Adipose tissue (tissue), 3 donors: ENCODE measurements around the gene C10orf95. TPM values are rescaled to one million over a fixed set of nuclear protein-coding genes. Genes with fewer than 3 reads are reported as not detected.

Source experiments
- H3K27ac ChIP-seq: one replicate; pipeline ENCODE4 v1.5.1; 2013; ENCODE audit warnings: low read depth, low read length
- WGBS, 3 donors: extraction: QIAGEN DNeasy Blood & Tissue Kit; methylation state at CpG; one replicate each; pipeline ENCODE4 v1.1.7; 2013; 5-methylcytosine and 5-hydroxymethylcytosine counted together
- polyA plus RNA-seq, 3 donors: library from polyadenylated mRNA; stranded (reverse); fragments of 200-250 nt; gene quantifications; one replicate each; pipeline ENCODE4 v1.2.3, GENCODE V29; 2013
- donor health status: healthy with polysubstance abuse.
- donor health status: Bipolar disorder and iron deficiency.
- donor health status: healthy.

The C10orf95 gene
- polyA plus RNA-seq, 3 donors: 0.06 to 0.44 TPM; not detected in 1

DNA sequence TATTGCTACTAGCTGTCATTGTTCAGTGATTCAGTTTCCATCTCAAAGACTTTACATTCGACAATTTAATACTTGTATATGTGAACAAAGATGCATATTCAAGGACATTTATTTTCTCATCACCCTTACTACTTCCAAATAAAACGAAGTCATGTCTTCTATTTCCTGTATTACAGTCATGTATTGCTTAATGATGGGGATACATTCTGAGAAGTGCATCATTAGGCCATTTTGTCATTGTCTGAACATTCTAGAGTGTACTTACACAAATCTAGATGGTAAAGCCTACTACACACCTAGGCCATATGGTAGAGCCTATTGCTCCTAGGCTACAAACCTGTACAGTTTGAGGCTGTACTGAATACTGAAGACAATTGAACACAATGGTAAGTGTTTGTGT lies 6.5 kb downstream of the C10orf95 start:
- 67 to 76% (median 69%) methylated on average over 2 of the region's 2 CpGs for WGBS, 3 donors
- no peak overlapping the region for H3K27ac ChIP-seq

DNA sequence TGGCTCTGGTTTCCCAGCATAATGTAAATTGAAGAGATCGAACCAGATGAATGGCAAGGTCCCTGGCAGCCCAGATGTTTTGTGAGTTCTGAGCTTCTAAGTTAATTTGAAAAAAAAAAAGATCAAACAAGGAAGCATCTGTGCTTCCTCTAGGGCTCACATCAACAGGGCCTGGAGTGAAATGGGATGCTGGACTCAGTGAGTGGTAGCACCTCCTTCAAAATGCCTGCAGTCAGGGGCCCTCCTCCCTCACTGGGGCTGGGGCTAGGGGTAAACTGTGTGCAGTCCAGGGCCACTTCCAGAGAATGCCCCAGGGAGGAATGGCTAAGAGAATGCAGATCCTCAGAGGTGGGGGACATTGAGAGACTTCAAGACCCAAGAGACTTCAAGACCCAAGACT lies 13.0 kb downstream of the C10orf95 start:
- 55 to 74% (median 71%) methylated on average over 1 of the region's 1 CpG for WGBS, 3 donors

DNA sequence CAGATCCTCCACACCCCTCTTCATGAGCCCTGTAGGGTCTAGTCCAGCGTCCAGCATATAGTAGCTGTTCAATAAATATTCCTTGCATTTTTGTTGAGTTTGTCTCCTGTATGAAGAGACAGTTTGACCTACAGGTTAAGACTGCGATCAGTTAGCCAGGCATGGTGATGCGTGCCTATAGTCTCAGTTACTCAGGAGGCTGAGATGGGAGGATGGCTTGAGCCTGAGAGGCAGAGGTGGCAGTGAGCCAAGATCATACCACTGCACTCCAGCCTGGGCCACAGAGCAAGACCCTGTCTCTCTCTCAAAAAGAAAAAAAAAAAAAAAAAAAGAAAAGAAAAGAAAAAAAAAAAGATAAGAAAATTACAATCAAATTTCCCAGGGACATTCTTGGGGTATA lies 13.8 kb downstream of the C10orf95 start:
- H3K27ac ChIP-seq: no peak overlapping the region
- 92 to 97% (median 94%) methylated on average over 3 of the region's 3 CpGs for WGBS, 3 donors

More for the DNA sequence above, 13.0 kb downstream of the C10orf95 start:
- H3K27ac ChIP-seq: no peak overlapping the region

DNA sequence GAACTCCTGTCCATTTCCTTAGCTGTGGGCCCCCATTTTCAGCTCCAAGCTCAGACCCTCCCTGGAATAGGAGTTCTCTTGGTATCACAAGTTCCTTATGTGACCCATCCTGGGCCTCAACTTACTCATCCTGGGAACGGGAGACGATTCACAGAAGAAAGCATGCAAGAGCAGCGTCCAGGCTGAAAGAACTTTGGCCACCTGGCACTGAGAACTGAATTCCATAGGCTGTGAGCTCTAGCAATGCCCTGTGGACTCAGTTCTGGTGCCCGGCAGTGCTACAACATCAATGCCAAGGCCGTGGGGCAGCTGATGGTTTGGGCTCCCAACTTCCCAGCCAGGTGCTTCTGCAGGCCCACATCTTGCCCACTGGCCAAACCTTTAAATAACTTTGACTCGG lies 15.0 kb downstream of the C10orf95 start:
- WGBS, 3 donors: 57 to 68% (median 60%) methylated on average over 6 of the region's 6 CpGs
- no peak overlapping the region for H3K27ac ChIP-seq

DNA sequence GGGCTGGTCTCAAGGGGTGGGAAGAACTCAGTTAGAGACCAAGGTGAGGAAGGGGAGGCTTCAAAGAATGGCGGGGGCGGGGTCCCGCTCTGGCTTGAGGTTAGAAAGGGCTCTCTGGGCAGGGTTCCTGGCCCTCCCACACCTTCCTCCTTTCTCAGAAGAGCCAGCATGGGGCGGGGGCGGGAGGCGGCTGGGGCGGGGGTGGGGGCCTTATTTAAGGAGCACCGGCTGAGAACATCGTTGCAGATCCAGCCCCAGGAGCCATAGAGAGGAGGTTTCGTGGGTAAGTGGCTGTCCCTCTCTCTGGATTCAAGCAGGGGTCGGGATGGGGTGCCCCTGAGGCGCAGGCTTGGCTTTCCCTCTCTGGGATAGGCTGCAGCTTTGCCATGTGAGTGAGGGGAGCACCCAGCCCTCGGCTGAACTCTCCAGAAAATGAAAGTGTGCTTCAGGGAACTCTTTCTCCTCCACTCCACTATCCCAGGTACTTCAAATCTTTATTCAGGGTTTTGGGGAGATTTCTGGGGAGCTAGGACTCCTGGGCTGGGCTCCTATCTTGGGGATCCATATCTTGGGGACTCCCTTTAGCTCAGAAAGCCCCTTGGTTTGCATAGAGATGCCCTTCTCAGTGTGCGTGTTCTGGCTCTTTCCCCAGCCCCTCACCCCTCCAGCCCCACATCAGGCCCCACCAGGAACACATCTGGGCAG lies 15.7 kb downstream of the C10orf95 start:
- H3K27ac ChIP-seq: no peak overlapping the region
- 4 to 18% (median 6%) methylated on average over 12 to 14 of the region's 14 CpGs for WGBS, 3 donors

DNA sequence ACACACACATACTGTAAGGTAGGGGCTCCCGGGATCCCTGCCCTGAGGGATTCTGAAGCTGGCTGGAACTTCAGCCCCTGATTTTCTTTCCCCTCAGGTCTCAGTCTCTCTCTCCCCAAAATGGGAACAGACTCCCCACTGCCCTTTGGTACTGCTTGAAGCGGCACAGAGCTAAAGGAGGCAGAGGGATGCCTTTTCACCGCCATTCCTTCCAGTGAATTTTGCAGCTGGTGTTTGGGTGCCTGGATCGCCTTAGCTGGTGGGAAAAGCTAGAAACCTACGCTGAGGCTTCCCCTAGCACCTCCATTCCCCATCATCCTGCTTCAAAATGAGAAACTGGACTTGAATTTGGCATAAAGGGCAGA lies 16.2 kb downstream of the C10orf95 start:
- H3K27ac ChIP-seq: no peak overlapping the region
- WGBS, 3 donors: 20 to 43% (median 42%) methylated on average over 5 of the region's 5 CpGs

DNA sequence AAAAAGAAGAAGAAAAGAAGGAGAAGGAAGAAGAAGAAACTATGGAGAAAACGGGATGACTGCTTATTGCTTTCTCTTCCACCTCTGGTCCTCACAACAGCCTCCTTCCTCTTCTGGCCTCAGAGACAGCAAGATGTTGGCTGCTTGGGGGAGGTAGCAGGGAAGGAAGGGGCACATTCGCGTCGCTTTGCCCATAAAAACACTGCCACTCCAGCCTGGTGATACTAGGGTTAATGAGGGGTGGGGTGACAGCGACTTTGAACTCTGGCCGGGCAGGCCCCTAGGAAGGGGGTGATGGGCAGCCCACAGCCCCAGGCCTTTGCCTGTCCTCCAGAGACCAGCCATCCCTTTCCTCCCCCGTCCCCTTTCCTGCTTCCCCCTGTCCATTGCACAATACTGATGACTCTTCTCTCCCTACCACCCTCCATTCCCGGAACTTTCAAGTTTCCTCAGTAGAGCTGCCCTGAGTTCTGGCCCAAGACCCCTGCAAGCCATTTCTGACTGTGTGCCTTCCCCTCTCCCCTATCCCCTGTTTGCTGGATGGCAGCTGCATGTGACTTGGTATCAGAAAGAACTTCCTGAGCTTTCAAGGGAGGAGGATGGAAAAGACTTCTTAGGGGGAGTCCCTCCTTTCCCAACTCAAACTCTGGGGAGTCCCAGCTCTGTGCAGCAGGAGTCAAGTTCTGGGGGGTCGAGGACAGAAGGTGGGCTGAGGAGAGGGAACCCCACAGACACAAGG lies 16.8 kb downstream of the C10orf95 start:
- 10 to 34% (median 11%) methylated on average over 9 of the region's 9 CpGs for WGBS, 3 donors
- no peak overlapping the region for H3K27ac ChIP-seq

DNA sequence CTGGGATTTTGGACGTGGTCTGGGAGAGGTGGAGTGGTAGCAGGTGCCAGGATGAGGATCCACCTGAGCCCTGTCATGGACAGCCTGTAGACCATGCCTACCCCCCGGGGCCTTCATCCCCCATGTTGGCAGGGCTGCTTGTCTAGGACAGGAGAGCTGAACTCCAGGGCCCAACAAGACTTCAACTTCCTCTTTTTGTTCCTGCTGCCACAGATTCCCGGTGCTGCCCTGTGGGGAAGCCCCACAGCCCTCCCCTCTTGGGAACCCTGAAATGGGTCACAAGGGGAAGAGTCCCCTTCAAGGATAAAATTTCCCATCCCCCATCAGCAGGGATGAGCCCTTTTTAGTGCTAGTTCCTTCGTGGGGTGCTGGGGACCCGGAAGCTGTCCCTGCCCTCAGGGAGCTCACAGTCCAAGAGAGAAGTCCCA lies 17.7 kb downstream of the C10orf95 start:
- H3K27ac ChIP-seq: no peak overlapping the region

DNA sequence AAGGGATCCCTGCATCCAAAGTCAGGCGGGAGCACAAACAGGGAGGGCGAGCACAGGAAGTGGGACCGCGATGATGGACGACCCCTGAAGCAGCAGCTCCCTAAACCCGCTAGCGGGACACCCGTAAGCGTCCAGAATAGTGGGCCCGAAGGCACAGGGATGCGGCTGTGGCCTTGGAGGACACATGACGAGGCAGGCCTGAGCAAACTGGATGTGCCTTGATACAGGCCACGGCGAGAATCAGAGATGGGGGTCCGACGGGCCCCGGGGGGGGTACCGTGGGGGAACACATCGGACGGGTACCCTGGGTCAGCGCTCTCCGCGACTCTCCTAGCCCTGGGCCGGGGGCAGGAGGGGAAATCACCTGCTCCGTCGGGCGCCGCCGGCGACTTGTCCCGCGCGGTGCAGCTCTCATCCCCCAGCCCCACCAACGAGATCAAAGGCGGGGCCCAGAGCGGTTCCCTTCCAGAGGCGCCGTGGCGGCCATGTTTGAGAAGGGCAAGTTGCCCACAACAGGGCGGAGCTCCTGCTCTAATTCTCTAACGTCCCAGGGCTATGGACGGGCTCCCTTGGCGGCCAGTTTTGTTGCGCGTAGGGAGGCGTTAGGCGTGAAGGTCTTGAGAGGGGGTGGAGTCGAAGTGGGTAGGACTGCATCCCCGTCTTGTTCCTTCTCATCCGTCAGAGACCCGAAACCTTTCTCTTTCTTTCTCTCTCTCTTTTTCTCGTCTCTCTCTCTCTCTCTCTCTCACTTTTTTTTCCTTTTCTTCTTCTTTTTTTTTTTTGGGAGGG lies 19.0 kb downstream of the C10orf95 start, which contains the start of gene CUEDC2:
TSS of gene CUEDC2 (minus strand) at position 413 of the 789 bp plus-strand sequence. CDS start 7,386 bp downstream, outside the sequence.
- WGBS, 3 donors: 0% methylated on average over 42 to 52 of the region's 52 CpGs
- H3K27ac ChIP-seq: no peak within 1 kb of the TSS

More for the DNA sequence above, 17.7 kb downstream of the C10orf95 start:
- WGBS, 3 donors: 42 to 55% (median 43%) methylated on average over 5 of the region's 5 CpGs

DNA sequence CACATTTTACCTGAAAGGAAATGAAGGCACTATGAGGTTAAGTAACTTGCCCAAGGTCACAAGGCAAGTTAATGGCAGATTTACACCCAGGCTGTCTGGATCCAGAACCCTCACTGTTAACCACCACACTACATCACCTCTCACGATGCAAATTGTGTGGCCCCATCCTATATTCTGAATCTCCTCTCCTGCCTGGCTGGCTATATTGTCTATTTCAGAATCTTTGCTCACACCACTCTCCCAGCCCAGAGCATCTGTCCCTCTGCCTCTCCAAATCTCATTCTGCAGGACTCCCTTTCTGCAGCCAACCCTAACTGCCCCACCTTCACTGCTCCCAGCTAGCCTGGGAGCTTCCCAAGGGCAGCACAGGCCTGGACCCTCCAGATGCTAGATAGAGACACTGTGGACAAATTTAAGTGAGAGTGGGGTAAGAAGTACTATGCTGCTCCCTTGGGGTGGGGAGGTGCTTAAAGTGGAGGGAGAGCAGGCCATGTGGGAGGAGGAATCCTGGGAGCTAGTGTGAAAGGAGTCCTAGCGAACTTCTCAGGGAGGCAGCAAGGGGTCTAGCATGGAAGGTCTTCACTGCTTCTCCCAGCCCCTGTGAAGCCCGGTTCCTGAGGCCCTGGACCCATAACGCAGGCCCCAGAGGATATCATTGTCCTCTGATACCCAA lies 19.8 kb downstream of the C10orf95 start:
- WGBS, 3 donors: 16 to 25% (median 24%) methylated on average over 4 of the region's 4 CpGs
- H3K27ac ChIP-seq: no peak overlapping the region

DNA sequence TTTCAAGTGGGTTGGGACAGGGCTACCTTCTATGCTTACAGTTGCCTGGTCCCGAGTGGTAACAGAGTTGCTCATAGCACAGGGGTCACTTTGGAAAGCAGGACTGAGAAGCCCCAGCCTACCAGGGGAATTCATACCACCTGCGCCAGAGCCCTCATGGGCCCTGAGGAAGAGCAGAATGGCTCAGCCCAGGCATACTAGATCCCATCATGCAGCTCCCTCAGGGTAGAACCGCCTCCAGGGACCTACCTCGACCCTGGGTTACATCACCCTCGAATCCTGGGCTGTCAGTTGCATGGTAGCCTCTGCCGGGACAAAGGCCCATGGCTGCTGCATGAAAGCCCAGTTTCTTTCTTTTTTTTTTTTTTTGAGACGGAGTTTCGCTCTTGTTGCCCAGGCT lies 21.9 kb downstream of the C10orf95 start:
- WGBS, 3 donors: 82 to 93% (median 87%) methylated on average over 8 of the region's 8 CpGs
- no peak overlapping the region for H3K27ac ChIP-seq

DNA sequence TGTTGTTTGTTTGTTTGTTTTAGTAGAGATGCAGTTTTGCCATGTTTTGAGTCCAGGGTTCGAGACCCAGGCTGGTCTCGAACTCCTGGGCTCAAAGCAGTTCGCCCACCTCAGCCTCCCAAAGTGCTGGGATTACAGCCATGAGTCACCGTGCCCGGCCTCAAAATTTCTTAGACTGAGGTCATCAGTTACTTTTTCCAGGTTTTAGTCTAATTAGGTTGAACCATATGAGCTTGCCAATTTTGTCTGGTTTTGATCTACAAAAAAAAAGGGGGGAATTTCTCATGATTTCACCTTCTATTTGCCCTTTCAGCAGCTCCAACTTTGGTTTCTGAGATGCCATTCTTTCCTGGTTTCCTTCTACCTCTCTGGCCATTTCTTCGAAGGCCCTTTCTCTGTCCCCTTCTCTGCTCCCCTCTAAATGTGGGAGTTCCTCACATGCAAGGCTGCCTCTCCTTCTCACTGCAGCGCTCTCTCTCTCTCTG lies 24.5 kb downstream of the C10orf95 start:
- no peak overlapping the region for H3K27ac ChIP-seq
- 82 to 87% (median 85%) methylated on average over 7 of the region's 7 CpGs for WGBS, 3 donors

DNA sequence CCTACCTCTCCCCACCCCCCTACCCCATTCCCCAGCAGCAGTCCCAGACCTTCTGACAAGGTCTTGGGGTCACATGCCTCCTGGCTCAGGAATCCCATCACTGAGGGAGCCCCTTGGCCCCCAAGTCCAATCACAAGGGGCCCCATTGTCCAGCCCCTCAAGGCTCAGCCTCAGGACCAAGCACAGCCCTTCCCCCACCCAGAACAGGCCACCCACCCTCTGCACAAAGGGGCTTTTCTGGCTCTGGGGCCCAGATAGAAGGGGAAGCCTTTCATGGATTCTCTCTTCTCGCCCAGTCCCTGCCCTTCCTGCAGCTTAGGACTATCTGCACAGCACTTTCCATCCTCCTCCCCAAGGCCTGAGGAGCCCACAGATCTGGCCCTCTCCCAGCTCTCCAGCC lies 25.9 kb downstream of the C10orf95 start:
- 84 to 100% (median 90%) methylated on average over 1 of the region's 1 CpG for WGBS, 3 donors
- H3K27ac ChIP-seq: no peak overlapping the region

DNA sequence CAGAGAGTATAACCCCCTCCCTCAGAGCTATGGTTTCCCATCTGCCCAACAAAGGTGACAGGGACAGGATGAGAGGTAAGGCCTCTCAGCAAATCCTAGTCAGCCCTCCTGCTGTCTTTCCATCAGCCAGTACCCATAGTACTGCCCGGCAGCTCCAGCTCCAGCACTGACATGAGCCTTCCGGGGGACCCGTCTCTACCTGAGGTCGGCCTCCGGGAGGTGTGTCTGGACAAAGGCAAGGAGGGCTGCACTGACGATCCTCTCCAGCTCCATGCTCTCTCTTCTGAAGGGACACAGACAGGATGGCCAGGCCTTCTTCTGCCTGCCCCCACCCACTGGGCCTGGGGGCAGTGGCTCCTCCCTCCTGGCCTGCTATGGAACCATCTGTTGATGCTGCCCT lies 26.4 kb downstream of the C10orf95 start:
- 86 to 93% (median 91%) methylated on average over 6 of the region's 6 CpGs for WGBS, 3 donors
- H3K27ac ChIP-seq: no peak overlapping the region

DNA sequence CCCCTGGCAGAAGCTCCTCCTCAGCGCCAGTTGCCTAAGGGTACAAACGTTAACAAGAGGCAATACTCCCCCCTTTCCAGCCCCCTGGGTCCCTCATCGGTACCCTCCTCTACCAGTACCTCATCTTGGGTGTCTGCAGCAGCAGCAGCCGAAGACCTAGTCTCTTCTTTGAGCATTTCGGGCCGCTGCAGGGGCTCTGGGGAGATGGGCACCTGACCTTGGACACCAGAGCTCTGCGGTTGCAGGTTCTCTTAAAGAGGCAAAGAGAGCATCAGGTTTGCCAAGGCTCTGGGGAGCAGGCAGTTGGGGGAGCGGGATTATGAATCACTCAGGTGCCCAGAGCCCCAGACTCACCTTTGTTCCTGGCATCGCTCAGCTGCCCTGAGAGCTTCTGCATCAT lies 27.2 kb downstream of the C10orf95 start:
- 76 to 93% (median 88%) methylated on average over 9 of the region's 9 CpGs for WGBS, 3 donors
- no peak overlapping the region for H3K27ac ChIP-seq

DNA sequence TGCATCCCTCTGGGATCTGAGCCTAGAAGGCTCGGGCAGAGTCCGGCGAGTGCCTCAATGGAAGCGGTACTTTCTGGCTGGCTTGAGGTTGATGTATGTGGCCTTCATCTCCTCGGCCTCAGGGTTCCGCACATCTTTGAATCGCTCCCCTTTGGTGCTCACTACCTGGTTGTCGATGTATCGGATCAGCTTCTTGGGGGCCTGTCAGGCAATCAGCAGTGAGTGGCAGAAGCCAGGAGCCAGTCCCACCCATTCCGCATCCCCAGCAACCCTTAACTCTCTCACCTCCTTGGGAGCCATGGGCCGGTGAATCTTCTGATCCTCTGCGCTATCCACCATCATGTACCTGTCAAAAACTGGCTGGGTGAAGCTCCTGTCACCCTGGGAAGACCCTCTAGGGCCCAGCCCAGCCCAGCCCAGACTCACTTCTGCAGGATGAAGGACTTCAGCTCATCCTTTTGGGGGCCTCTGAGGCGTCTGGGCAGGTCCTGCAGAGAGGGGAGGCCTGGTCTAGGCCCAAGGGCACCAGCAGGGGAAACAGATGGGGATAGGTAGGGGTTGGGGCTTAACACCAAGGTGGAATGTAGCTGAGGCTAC lies 27.9 kb downstream of the C10orf95 start:
- H3K27ac ChIP-seq: no peak overlapping the region
- WGBS, 3 donors: 84 to 93% (median 92%) methylated on average over 13 of the region's 13 CpGs

DNA sequence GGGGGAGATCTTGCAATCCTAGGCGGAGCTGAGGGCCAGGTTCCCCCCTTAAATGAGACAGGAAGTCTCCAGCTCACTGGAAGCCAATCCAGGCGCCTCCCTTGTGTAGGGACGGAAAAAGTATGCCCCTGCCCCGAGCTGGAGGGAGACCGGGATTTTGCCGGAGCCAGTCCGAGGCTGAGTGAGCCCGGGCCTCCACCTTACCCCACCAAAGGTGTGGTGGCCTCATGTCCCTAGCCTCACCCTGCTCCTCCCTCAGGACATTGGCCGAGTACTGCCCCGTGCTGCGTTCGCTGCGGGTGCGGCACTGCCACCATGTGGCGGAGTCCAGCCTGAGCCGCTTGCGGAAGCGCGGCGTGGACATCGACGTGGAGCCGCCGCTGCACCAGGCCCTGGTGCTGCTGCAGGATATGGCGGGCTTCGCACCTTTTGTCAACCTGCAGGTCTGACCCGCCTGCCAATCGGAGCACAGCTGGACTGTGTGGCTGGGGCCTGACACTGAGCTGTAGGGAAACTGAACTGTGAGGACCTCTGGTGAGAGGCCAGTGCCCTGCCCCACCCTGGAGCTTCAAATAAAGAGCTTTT lies 28.7 kb downstream of the C10orf95 start:
- 2 to 7% (median 5%) methylated on average over 28 of the region's 28 CpGs for WGBS, 3 donors
- no peak overlapping the region for H3K27ac ChIP-seq
